Stimulated activated CD8-positive, alpha-beta memory T cell treated with anti-CD3 and anti-CD28 coated beads, Interleukin-15, amount 100 ng/mL, for 48 hours (primary cell): Measurements from ENCODE around the gene ELFN1.

ENCODE experiments used
- DNase-seq, 2 donors: peaks; one replicate each; pipeline ENCODE4 v3.0.0-alpha.2; 2020; ENCODE audit warnings: low read depth in 2 of 2

ELFN1 gene

GRCh38 chr7:1675673-1676549, 5.8 kb downstream of the ELFN1 start:
- DNase-seq: no peak

- no peak for DNase-seq
Measured at GRCh38 chr7:1676550-1677078, 6.5 kb downstream of the ELFN1 start.

- DNase-seq: no peak
Measured at GRCh38 chr7:1677206-1678080, 7.4 kb downstream of the ELFN1 start.

GRCh38 chr7:1678081-1678543, 8.0 kb downstream of the ELFN1 start:
- no peak for DNase-seq

GRCh38 chr7:1678571-1679325, 8.7 kb downstream of the ELFN1 start:
- DNase-seq: no peak

- no peak for DNase-seq
Measured at GRCh38 chr7:1679326-1679965, 9.4 kb downstream of the ELFN1 start.

DNA sequence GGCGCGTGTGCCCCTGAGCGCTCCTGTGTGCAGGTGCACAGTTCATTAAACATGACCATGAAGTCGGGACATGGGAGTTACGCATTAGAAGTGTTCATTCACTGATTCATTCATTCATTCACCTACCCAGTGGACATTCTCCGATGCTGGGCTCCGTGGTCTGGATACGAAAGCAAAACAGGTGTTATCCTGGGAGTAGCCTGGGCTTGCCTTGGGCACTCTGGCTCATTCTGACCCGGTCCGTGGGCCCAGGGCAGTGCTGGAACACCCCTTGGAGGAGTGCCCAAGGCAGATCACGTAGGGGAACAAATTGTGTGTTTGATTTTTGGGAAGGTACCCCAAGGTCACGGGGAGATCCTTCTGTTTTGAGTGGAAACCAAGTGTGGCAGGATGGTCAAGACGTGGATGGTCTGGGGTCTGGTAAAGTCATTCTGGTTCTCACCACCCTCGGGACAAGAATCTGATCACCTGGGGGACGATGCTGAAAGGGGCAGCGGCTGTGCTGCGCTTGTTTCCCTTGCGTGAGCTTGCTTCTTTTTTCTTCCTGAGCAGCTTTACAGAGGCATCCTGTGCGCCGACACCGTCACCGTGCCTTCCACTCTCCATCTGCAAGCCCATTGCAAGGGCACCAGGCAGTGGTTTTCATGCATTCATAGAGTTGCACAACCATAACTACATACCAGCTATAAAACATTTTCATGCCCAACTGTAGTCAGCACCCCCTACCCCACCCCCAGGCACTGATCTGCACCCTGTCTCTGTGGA, 10.1 kb downstream of the ELFN1 start:
- no peak for DNase-seq

DNA sequence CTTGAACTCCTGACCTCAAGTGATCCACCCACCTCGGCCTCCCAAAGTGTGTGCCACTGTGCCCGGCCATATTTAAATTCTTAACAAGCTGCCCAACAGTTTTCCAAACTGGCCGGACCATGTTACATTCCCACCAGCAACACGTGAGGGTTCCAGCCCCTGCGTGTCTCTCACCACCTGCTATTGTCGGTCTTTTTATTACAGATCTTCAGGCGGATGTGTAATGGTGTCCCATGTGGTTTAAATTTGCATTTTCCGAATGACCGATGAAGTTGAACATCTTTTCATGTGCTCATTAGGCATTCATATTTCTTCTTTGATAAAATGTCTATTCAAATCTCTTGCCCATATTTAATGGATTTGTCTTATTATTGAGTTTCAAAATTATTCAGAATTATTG, 11.5 kb downstream of the ELFN1 start:
- DNase-seq: no peak

DNA sequence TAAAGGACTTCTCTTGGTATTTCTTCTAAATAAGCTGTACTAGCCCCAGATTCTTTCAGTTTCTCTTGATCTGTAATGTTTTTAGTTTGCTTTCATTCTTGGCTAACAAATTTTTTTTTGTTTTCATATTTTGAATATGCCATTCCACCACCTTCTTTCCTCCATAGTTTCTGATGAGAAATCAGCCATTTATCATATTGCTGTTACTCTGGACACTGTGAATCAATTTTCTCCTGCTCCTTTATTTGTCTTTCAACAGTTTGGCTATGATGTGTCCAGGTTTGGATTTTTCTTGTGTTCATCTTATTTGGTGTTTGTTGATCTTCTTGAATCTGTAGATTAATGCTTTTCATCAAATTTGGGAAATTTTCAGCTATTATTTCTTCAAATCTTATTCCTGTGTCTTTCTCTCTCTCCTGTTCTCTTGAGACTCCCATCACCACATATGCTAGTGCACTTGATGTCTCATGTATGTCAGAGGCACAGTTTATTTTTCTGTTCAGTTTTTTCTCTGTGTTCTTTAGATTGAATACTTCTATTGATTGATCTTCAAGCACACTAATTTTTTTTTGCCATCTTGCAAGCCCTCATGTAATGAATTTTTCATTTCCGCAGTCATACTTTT, 15.0 kb downstream of the ELFN1 start:
- DNase-seq: no peak

DNA sequence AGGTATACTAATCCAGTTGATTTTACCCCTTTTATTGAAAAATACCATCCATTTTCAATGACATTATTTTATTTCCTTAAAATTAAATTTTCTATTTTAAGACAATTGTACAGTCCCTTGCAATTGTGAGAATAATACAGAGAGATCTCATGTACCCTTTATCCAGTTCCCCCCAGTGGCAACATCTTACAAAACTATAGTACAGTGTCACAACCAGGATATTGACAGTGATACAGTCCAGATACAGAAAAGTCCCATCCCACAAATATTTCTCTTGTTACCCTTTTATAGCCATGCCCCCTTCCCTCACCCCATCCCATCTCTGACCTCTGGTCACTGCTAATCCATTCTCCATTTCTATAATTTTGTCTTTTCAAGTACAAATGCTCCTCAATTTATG, 18.5 kb downstream of the ELFN1 start:
- no peak for DNase-seq

- no peak for DNase-seq
Measured at GRCh38 chr7:1689311-1689710, 19.2 kb downstream of the ELFN1 start.

DNA sequence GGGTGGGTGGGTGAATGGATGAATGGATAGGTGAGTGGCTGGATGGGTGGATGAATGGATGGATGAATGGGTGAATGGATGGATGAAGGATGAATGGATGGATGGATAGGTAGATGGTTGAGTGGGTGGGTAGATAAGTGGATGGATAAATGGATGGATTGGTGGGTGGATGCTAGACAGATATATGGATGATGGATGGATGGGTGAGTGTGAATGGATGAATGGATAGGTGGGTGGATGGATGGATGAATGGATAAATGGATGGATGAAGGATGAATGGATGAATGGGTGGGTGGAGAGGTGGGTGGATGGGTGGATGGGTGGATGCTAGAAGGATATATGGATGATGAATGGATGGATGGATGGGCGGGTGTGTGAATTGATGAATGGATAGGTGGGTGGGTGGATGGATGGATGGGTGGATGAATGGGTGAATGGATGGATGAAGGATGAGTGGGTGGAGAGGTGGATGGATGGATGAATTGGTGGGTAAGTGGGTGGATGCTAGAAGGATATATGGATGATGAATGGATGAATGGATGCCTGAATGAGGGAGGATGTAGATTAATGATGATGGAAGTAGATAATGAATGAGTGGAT, 20.4 kb downstream of the ELFN1 start:
- DNase-seq: no peak

DNA sequence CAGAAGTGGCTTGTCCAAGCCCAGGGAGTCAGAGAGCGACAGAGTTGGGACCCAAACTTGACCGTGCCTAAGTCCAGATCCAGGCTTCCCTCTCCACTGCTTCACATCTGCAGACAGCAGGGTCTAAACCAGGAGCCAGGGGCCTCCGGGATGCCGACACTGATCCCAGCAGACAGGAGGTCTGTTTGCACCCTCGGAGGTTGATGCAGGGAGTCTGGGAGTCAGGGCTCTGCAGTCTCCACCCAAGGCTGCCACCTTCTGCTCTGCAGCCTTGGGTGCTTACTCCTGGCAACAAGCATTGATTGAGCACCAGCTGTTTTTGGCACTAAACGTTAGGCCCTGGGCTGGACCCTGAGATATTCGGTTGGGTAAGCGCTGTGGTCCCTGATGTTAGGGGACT, 21.0 kb downstream of the ELFN1 start:
- DNase-seq: no peak

- no peak for DNase-seq
Measured at GRCh38 chr7:1691601-1692514, 21.8 kb downstream of the ELFN1 start.

DNA sequence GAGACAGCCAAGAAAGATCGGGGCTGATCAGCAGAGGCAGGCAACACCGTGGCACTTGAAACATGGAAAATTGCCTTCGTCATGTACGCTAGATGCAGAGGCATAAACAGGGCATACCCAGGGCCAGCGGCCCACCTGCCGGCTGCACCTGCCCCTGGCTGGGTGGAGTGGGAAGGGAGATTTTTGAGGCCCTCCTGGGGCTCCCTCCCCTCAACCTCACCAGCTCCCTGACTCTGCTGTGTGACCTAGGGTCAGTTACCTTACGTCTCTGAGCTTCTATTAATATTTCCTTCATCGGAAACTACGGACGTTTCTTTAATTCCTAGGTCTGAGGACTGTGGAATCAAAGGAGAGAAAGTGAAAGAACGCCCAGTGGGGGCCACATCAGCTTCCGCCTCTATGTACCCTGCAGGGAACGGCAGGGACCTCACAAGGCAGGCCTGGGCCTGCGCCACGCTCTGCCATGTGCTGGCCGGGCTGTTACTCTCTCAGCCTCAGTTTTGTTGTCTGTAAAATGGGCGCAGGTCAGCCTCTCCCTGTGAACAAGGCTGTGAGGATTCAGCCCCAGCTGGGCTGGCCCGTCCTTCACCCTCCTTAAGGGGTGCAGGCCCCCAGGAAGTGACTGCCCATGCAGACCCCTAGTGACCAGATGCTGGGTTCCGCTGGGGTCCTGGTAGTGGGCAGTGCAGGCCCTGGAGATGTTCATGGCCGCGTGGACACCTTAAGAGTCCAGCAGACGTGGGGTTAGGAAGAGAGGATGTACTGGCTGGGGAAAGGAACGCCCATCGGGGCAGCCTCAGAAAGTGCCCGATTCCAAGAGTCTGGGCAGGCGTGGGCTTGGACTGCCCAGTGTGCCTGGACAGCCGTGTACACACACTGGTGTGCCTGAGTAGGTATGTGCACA, 22.7 kb downstream of the ELFN1 start:
- no peak for DNase-seq

- no peak for DNase-seq
Measured at GRCh38 chr7:1693419-1693990, 23.4 kb downstream of the ELFN1 start.

DNA sequence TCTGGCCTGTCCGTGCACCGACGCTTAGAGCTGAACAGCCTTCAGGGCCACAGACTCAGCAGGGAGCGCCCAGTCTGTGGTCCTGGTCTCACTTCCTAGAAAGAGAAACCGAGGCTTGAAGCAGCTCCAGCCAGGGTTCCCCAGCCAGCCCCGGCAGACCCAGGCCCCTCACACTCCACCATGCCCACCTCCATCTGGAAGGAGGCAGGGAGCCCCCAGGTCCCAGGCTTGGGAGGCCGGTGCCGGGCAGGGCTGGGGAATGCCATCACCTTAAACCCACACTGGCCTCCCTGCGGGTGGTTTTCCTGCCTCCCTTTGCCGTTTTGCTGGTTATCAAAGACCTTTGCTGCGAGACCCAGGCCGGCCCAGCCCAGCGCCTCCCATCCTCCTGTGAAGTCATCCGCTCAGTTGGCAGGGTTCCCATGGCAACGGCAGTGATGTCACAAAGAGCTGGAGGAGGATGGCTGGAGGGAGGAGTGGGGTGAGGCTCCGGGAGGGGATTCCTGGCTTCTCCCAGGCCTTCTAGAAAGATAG, 24.0 kb downstream of the ELFN1 start:
- no peak for DNase-seq
